ENCODE measurements around the gene TYRO3.

Gene TYRO3

GRCh38 chr15:41609123-41609522 is 50.1 kb downstream of the TYRO3 start:
- no peak for DNase-seq

- DNase-seq = no peak
Observed at GRCh38 chr15:41610048-41610447, 51.0 kb downstream of the TYRO3 start.

- no peak for DNase-seq
Observed at GRCh38 chr15:41620536-41621199, 61.7 kb downstream of the TYRO3 start.

GRCh38 chr15:41621200-41622193 is 62.5 kb downstream of the TYRO3 start:
- DNase-seq = peak; percentile 95

GRCh38 chr15:41622901-41623300 is 63.9 kb downstream of the TYRO3 start:
- DNase-seq = no peak

GRCh38 chr15:41627203-41627602 is 68.2 kb downstream of the TYRO3 start:
- DNase-seq = no peak

GRCh38 chr15:41629463-41629862 is 70.5 kb downstream of the TYRO3 start:
- DNase-seq = no peak

- no peak for DNase-seq
Observed at GRCh38 chr15:41629883-41630282, 70.9 kb downstream of the TYRO3 start.

GRCh38 chr15:41630616-41631217 is 71.7 kb downstream of the TYRO3 start:
- DNase-seq = no peak

GRCh38 chr15:41631880-41632470 is 73.0 kb downstream of the TYRO3 start:
- DNase-seq = no peak

Measured in right hindlimb (tissue), 1 donor.